A673 (cell line): ENCODE results near the gene PSMB11. TPM values are rescaled to one million over a fixed set of nuclear protein-coding genes. Genes with fewer than 3 reads are reported as not detected.

Experiments
- BruUV-seq: library from RNA; stranded (reverse); fragments of 400-500 nt; replicated peaks from 2 replicates; lab custom pipeline; 2021; lab: Mats Ljungman, UMichigan
- CTCF ChIA-PET: fragments of 300-600 bp; sonication (Branson Sonifier 250); formaldehyde crosslinking; loops from one replicate; lab custom pipeline; 2022; ENCODE audit warnings: antibody characterized with exemption; lab: Charles Lee
- POLR2A ChIA-PET: fragments of 300-600 bp; sonication (Branson Sonifier 250); formaldehyde crosslinking; loops from one replicate; lab custom pipeline; 2022; ENCODE audit warnings: antibody characterized with exemption; ENCODE audit not compliant: low non-redundant PET; lab: Charles Lee
- DNase-seq: peaks from one replicate; pipeline ENCODE4 v3.0.0-alpha.2; 2015; ENCODE audit warnings: low spot score
- H3K27ac ChIP-seq: fragments of 200-600 bp; sonication (generic); 2 replicates; pipeline ENCODE4 v1.5.1; 2016; ENCODE audit warnings: mixed run types, low read depth, mild to moderate bottlenecking, mixed read lengths, antibody characterized with exemption, low read length; ENCODE audit not compliant: poor library complexity, severe bottlenecking
- H3K27me3 ChIP-seq: fragments of 200-600 bp; sonication (generic); replicated peaks from 2 replicates; pipeline ENCODE4 v1.6.1; 2017; ENCODE audit warnings: mixed run types, low read depth, mild to moderate bottlenecking, mixed read lengths, antibody characterized with exemption, low read length; ENCODE audit not compliant: insufficient read depth, poor library complexity
- H3K36me3 ChIP-seq: fragments of 200-600 bp; sonication (generic); 2 replicates; pipeline ENCODE4 v1.6.1; 2016; ENCODE audit warnings: mixed run types, mild to moderate bottlenecking, mixed read lengths, antibody characterized with exemption, low read length; ENCODE audit not compliant: insufficient read depth, poor library complexity, severe bottlenecking
- H3K4me1 ChIP-seq: fragments of 200-600 bp; sonication (generic); 2 replicates; pipeline ENCODE4 v1.6.1; 2017; ENCODE audit warnings: mixed run types, mild to moderate bottlenecking, mixed read lengths, antibody characterized with exemption, low read length; ENCODE audit not compliant: insufficient read depth, poor library complexity, severe bottlenecking
- H3K4me3 ChIP-seq: fragments of 200-600 bp; sonication (generic); 2 replicates; pipeline ENCODE4 v1.5.1; 2016; ENCODE audit warnings: low read depth, mixed run types, mild to moderate bottlenecking, mixed read lengths, low read length; ENCODE audit not compliant: poor library complexity, severe bottlenecking
- H3K9me3 ChIP-seq: fragments of 200-600 bp; sonication (generic); 2 replicates; pipeline ENCODE4 v1.6.1; 2016; ENCODE audit warnings: mixed run types, low read depth, mild to moderate bottlenecking, mixed read lengths, antibody characterized with exemption, low read length; ENCODE audit not compliant: poor library complexity, severe bottlenecking
- CTCF ChIP-seq: fragments of 300-800, 200-600 bp; sonication (generic); conservative IDR thresholded peaks from 2 replicates; pipeline ENCODE4 v1.5.1; 2017; ENCODE audit warnings: low read depth, mild to moderate bottlenecking, antibody characterized with exemption, low read length, moderate library complexity, mixed read lengths
- EZH2 ChIP-seq: fragments of 200-600 bp; sonication (generic); IDR thresholded peaks from 2 replicates; pipeline ENCODE4 v1.6.1; 2017; ENCODE audit warnings: borderline replicate concordance, low read depth, mild to moderate bottlenecking, mixed read lengths, antibody characterized with exemption, low read length; ENCODE audit not compliant: poor library complexity, severe bottlenecking
- intact Hi-C: fragments of 100-400 bp; cut with micrococcal nuclease; formaldehyde crosslinking; loops from one replicate; pipeline ENCODE4 v1.10.0; 2022; ENCODE audit not compliant: unreplicated experiment
- total RNA-seq: library from RNA; stranded (reverse); gene quantifications from 2 replicates; pipeline ENCODE4 v1.2.3, GENCODE V29; 2021

Gene PSMB11
- total RNA-seq, 1 experiment from 2014 or later = not detected

DNA sequence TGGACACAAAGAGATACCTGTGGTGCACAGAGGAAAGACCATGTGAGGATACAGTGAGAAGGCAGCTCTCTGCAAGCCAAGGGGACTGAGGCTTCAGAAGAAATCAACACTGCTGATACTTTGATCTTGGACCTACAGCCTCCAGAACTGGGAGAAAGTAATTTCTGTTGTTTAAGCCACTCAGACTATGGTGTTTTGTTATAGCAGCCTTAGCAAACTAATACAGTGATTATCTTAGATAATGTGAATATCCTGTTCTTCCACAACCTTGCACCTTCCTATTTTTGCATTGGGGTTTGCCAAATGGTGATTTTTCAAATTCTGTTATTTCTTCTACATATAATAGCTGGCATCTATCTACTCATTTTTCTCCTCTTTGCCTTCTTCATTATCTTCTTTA is 23.9 kb upstream of the PSMB11 start:
- Histone ChIP-seq H3K36me3 (no peaks in the 10 kb centered on the region), H3K27ac (no peak overlapping the region), H3K4me3 (no peak overlapping the region), H3K27me3 (no peaks in the 10 kb centered on the region), H3K9me3 (no peaks in the 10 kb centered on the region), H3K4me1 (peaks cover 28% of the 10 kb centered on the region)
- ChIA-PET CTCF (no interaction called here), POLR2A (no interaction called here)
- TF ChIP-seq EZH2 (no peak), CTCF (no peak)
- intact Hi-C loops = no loop called here
- DNase-seq = no peak
- BruUV-seq = no TSS peak

GRCh38 chr14:23020143-23021128 is 21.6 kb upstream of the PSMB11 start:
- no TSS peak for BruUV-seq
- Histone ChIP-seq H3K27ac (peak overlapping the region; percentile 95), H3K27me3 (no peaks in the 10 kb centered on the region), H3K4me3 (no peak overlapping the region), H3K36me3 (no peaks in the 10 kb centered on the region), H3K9me3 (no peaks in the 10 kb centered on the region), H3K4me1 (peaks cover 51% of the 10 kb centered on the region)
- no peak for TF ChIP-seq EZH2
- TF ChIP-seq CTCF = no peak
- intact Hi-C loops = no loop called here
- peak; percentile 40 for DNase-seq
- CTCF ChIA-PET = interaction anchor here (0.7 kb wide), 1 partner anchor 180 kb away, joined by 3 read pairs; no protein-coding TSS in a partner anchor
- POLR2A ChIA-PET = no interaction called here

- H3K27ac ChIP-seq = peak overlapping the region; percentile 95
- peaks cover 7% of the 10 kb centered on the region for H3K36me3 ChIP-seq
- no TSS peak for BruUV-seq
- peak; percentile 32 for DNase-seq
- TF ChIP-seq CTCF = no peak
- ChIA-PET CTCF (no interaction called here), POLR2A (no interaction called here)
- intact Hi-C loops = no loop called here
- H3K27me3 ChIP-seq = no peaks in the 10 kb centered on the region
- peaks cover 60% of the 10 kb centered on the region for H3K4me1 ChIP-seq
- H3K9me3 ChIP-seq = no peaks in the 10 kb centered on the region
- no peak overlapping the region for H3K4me3 ChIP-seq
These were observed 20.6 kb upstream of the PSMB11 start for GRCh38 chr14:23021434-23021833.
